DMS114 treated with DMSO at 0.1 percent for 48 hours (cell line): ENCODE measurements around the gene TPT1.
"Not testable (repeated sequence)": the region's sequence is repeated elsewhere in the genome, so short reads cannot be mapped to it uniquely, and the experiment has no call there.

Experiments used
- DNase-seq: peaks from one replicate; lab custom pipeline; 2025; ENCODE audit not compliant: unreplicated experiment; lab: John Stamatoyannopoulos, UW

The TPT1 gene

GRCh38 chr13:45303866-45304265 is 37.1 kb downstream of the TPT1 start:
- DNase-seq = no peak

GRCh38 chr13:45303026-45303425 is 38.0 kb downstream of the TPT1 start:
- no peak for DNase-seq

GRCh38 chr13:45302507-45302906 is 38.5 kb downstream of the TPT1 start:
- DNase-seq = no peak

- DNase-seq = no peak
Observed at GRCh38 chr13:45301263-45301662, 39.7 kb downstream of the TPT1 start.

GRCh38 chr13:45300190-45300985 is 40.6 kb downstream of the TPT1 start:
- DNase-seq = no peak

- no peak for DNase-seq
Observed at GRCh38 chr13:45299194-45299593, 41.8 kb downstream of the TPT1 start.

GRCh38 chr13:45298550-45298949 is 42.4 kb downstream of the TPT1 start:
- not testable (repeated sequence) for DNase-seq

- no peak for DNase-seq
Observed at GRCh38 chr13:45298206-45298505, 42.8 kb downstream of the TPT1 start.

GRCh38 chr13:45297456-45298205 is 43.4 kb downstream of the TPT1 start:
- no peak for DNase-seq

GRCh38 chr13:45296259-45296658 is 44.7 kb downstream of the TPT1 start:
- DNase-seq = no peak

- no peak for DNase-seq
Observed at GRCh38 chr13:45295536-45295935, 45.4 kb downstream of the TPT1 start.

GRCh38 chr13:45292176-45292575 is 48.8 kb downstream of the TPT1 start:
- DNase-seq = no peak

GRCh38 chr13:45289936-45290563 is 50.9 kb downstream of the TPT1 start:
- no peak for DNase-seq
